H9 (cell line): ENCODE results near the gene PI4K2A. TPM values are rescaled to one million over a fixed set of nuclear protein-coding genes. Genes with fewer than 3 reads are reported as not detected.

Experiments
- DNase-seq: peaks from one replicate; pipeline ENCODE4 v3.0.0-alpha.2; 2017
- H2AFZ ChIP-seq: one replicate; pipeline ENCODE4 v1.6.1; 2013; ENCODE audit warnings: mild to moderate bottlenecking, low read length, control low read depth, moderate library complexity
- H2AK5ac ChIP-seq: 2 replicates; pipeline ENCODE4 v1.6.1; 2013; ENCODE audit warnings: low read length, control low read depth, mixed read lengths; ENCODE audit not compliant: insufficient read length
- H2BK120ac ChIP-seq: one replicate; pipeline ENCODE4 v1.6.1; 2013; ENCODE audit warnings: low read depth, mild to moderate bottlenecking, low read length, control low read depth, inconsistent platforms; ENCODE audit not compliant: poor library complexity, severe bottlenecking
- H2BK12ac ChIP-seq: 2 replicates; pipeline ENCODE4 v1.6.1; 2013; ENCODE audit warnings: low read length, control low read depth, mixed read lengths, low read depth; ENCODE audit not compliant: insufficient read length
- H2BK15ac ChIP-seq: 2 replicates; pipeline ENCODE4 v1.6.1; 2013; ENCODE audit warnings: low read depth, low read length, control low read depth
- H2BK20ac ChIP-seq: one replicate; pipeline ENCODE4 v1.6.1; 2013; ENCODE audit warnings: low read depth, mild to moderate bottlenecking, low read length, control low read depth, inconsistent platforms; ENCODE audit not compliant: poor library complexity, severe bottlenecking
- H2BK5ac ChIP-seq: 2 replicates; pipeline ENCODE4 v1.6.1; 2013; ENCODE audit warnings: low read length, control low read depth, mixed read lengths; ENCODE audit not compliant: insufficient read length
- H3K14ac ChIP-seq: 2 replicates; pipeline ENCODE4 v1.6.1; 2013; ENCODE audit warnings: low read length, control low read depth; ENCODE audit not compliant: insufficient read depth
- H3K18ac ChIP-seq: 2 replicates; pipeline ENCODE4 v1.6.1; 2013; ENCODE audit warnings: low read depth, mild to moderate bottlenecking, mixed read lengths, low read length, control low read depth; ENCODE audit not compliant: insufficient read length
- H3K23ac ChIP-seq: 2 replicates; pipeline ENCODE4 v1.6.1; 2013; ENCODE audit warnings: low read length, control low read depth, mixed read lengths, low read depth; ENCODE audit not compliant: insufficient read length
- H3K23me2 ChIP-seq: 2 replicates; pipeline ENCODE4 v1.6.1; 2013; ENCODE audit warnings: low read depth, mild to moderate bottlenecking, mixed read lengths, low read length, control low read depth; ENCODE audit not compliant: insufficient read length, poor library complexity, severe bottlenecking
- H3K27ac ChIP-seq: 2 replicates; pipeline ENCODE4 v1.5.1; 2013; ENCODE audit warnings: low read length, control low read depth, mixed read lengths, low read depth; ENCODE audit not compliant: insufficient read length
- H3K27me3 ChIP-seq: 2 replicates; pipeline ENCODE4 v1.6.1; 2013; ENCODE audit warnings: low read length, control low read depth, inconsistent platforms; ENCODE audit not compliant: insufficient read depth
- H3K4ac ChIP-seq: 2 replicates; pipeline ENCODE4 v1.6.1; 2013; ENCODE audit warnings: low read depth, mild to moderate bottlenecking, control low read depth, inconsistent platforms, low read length, moderate library complexity
- H3K4me1 ChIP-seq: 2 replicates; pipeline ENCODE4 v1.6.1; 2013; ENCODE audit warnings: low read length, control low read depth, inconsistent platforms; ENCODE audit not compliant: insufficient read depth
- H3K4me2 ChIP-seq: 2 replicates; pipeline ENCODE4 v1.6.1; 2013; ENCODE audit warnings: low read length, control low read depth, mixed read lengths; ENCODE audit not compliant: insufficient read length, insufficient read depth
- H3K56ac ChIP-seq: 2 replicates; pipeline ENCODE4 v1.6.1; 2013; ENCODE audit warnings: low read depth, mild to moderate bottlenecking, mixed read lengths, low read length, control low read depth; ENCODE audit not compliant: insufficient read length
- H3K79me1 ChIP-seq: 2 replicates; pipeline ENCODE4 v1.6.1; 2013; ENCODE audit warnings: low read depth, mild to moderate bottlenecking, moderate library complexity, low read length, control low read depth, inconsistent platforms; ENCODE audit not compliant: insufficient read depth, poor library complexity, severe bottlenecking
- H3K79me2 ChIP-seq: 2 replicates; pipeline ENCODE4 v1.6.1; 2013; ENCODE audit warnings: low read length, control low read depth, inconsistent platforms; ENCODE audit not compliant: insufficient read depth
- H3K9ac ChIP-seq: 2 replicates; pipeline ENCODE4 v1.6.1; 2013; ENCODE audit warnings: low read length, control low read depth, mixed read lengths; ENCODE audit not compliant: insufficient read length; ENCODE audit errors: extremely low read depth
- H3K9me3 ChIP-seq: one replicate; pipeline ENCODE4 v1.6.1; 2013; ENCODE audit warnings: low read depth, low read length, inconsistent platforms; ENCODE audit not compliant: control insufficient read depth
- H3T11ph ChIP-seq: one replicate; pipeline ENCODE4 v1.6.1; 2013; ENCODE audit warnings: mild to moderate bottlenecking, low read length, control low read depth, inconsistent platforms
- H4K20me1 ChIP-seq: one replicate; pipeline ENCODE4 v1.6.1; 2013; ENCODE audit not compliant: control insufficient read depth, insufficient read length, insufficient read depth
- H4K5ac ChIP-seq: 2 replicates; pipeline ENCODE4 v1.6.1; 2013; ENCODE audit warnings: low read depth, mild to moderate bottlenecking, mixed read lengths, low read length, control low read depth; ENCODE audit not compliant: insufficient read length
- H4K8ac ChIP-seq: replicated peaks from 2 replicates; pipeline ENCODE4 v1.6.1; 2013; ENCODE audit warnings: low read length, control low read depth, mixed read lengths, low read depth; ENCODE audit not compliant: insufficient read length
- H4K91ac ChIP-seq: 2 replicates; pipeline ENCODE4 v1.6.1; 2013; ENCODE audit warnings: low read depth, mild to moderate bottlenecking, moderate library complexity, mixed read lengths, low read length, control low read depth; ENCODE audit not compliant: insufficient read length
- H3K27ac Mint-ChIP-seq, 3 experiments: 2 replicates in 2 of 3; 3 replicates in 1 of 3; pipeline ENCODE4 v1.8.0; 2020 to 2021; ENCODE audit warnings: mixed read lengths in 3 of 3, mild to moderate bottlenecking in 1 of 3, moderate library complexity in 1 of 3
- H3K27me3 Mint-ChIP-seq: 2 replicates; pipeline ENCODE4 v1.8.0; 2021; ENCODE audit warnings: low read depth, mild to moderate bottlenecking, moderate library complexity, mixed read lengths
- H3K36me3 Mint-ChIP-seq, 3 experiments: 2 replicates in 2 of 3; 3 replicates in 1 of 3; pipeline ENCODE4 v1.8.0; 2020 to 2021; ENCODE audit warnings: low read depth in 3 of 3, mixed read lengths in 3 of 3; ENCODE audit not compliant: insufficient read depth in 1 of 3
- H3K4me1 Mint-ChIP-seq, 2 experiments: 2 replicates each; pipeline ENCODE4 v1.8.0; 2020; ENCODE audit warnings: mixed read lengths in 2 of 2
- H3K4me3 Mint-ChIP-seq, 2 experiments: 2 replicates in 1 of 2; 3 replicates in 1 of 2; pipeline ENCODE4 v1.8.0; 2020 to 2021; ENCODE audit warnings: mild to moderate bottlenecking in 2 of 2, mixed read lengths in 2 of 2, moderate library complexity in 1 of 2
- H3K9me3 Mint-ChIP-seq, 2 experiments: 2 replicates in 1 of 2; 3 replicates in 1 of 2; pipeline ENCODE4 v1.8.0; 2020; ENCODE audit warnings: mild to moderate bottlenecking in 2 of 2, mixed read lengths in 2 of 2, moderate library complexity in 1 of 2
- WGBS: extraction: QIAGEN DNeasy Blood & Tissue Kit; methylation state at CpG from one replicate; pipeline ENCODE4 v1.1.7; 2013; ENCODE audit warnings: missing lambda C conversion rate, low lambda C conversion rate, mixed read lengths; ENCODE audit not compliant: insufficient read length; ENCODE audit errors: extremely low coverage; 5-methylcytosine and 5-hydroxymethylcytosine counted together
- total RNA-seq: library from RNA; stranded (reverse); gene quantifications from 2 replicates; pipeline ENCODE4 v1.2.1, GENCODE V29; 2021
- TF ChIP-seq, protein P1 (sequence below): fragments of 200-600 bp; sonication (generic); conservative IDR thresholded peaks from 3 replicates; pipeline ENCODE4 v1.8.0; 2021; ENCODE audit warnings: antibody characterized with exemption, mild to moderate bottlenecking

PI4K2A gene
- total RNA-seq, 1 experiment from 2014 or later = 30.9 TPM

DNA sequence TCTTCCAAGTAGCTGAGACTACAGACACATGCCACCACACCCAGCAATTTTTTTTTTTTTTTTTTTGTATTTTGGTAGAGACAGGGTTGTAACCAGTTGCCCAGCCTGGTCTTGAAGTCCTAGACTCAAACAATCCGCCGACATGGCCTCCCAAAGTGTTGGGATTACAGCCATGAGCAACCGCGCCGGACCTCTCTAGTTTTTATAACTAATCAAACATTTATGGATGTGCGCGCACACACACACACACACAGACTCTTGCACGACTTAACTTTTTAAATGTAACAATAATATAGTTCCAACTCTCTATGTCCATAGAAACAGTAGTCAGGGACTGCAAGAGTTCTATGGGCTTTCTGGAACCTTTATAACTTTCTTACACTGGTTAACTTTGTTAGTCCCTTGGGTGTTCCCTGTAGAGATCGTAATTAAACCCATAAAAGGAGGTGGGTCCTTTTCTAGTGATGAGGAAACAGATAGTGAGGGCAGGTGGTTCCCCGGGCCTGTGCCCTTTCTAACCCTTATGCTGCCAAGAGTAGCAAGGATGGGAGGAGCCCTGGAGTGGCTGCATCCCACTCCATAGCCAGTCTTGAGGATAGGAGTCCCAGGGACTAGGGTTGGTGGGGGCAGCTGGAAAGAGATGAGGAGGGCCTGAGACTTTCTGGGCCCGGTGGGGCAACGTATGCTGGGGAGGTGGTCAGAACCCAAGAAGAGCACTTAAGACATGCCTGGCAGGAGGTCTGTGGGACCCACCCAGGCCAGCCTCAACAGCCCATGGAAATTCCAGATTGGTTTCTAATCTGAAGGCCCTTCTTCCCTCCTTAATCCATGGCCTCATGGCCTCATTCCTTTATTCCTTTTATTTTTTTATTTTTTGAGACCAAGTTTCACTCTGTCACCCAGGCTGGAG is 81.7 kb downstream of the PI4K2A start:
- H4K20me1 ChIP-seq = no peaks in the 10 kb centered on the region
- TF ChIP-seq, protein P1, sequence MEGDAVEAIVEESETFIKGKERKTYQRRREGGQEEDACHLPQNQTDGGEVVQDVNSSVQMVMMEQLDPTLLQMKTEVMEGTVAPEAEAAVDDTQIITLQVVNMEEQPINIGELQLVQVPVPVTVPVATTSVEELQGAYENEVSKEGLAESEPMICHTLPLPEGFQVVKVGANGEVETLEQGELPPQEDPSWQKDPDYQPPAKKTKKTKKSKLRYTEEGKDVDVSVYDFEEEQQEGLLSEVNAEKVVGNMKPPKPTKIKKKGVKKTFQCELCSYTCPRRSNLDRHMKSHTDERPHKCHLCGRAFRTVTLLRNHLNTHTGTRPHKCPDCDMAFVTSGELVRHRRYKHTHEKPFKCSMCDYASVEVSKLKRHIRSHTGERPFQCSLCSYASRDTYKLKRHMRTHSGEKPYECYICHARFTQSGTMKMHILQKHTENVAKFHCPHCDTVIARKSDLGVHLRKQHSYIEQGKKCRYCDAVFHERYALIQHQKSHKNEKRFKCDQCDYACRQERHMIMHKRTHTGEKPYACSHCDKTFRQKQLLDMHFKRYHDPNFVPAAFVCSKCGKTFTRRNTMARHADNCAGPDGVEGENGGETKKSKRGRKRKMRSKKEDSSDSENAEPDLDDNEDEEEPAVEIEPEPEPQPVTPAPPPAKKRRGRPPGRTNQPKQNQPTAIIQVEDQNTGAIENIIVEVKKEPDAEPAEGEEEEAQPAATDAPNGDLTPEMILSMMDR = no peak
- H3K27me3 ChIP-seq = no peaks in the 10 kb centered on the region
- H2BK5ac ChIP-seq = no peak overlapping the region
- no peak overlapping the region for H2BK15ac ChIP-seq
- H4K5ac ChIP-seq = no peak overlapping the region
- H4K91ac ChIP-seq = no peak overlapping the region
- DNase-seq = no peak
- Mint-ChIP-seq H3K27me3 (no peaks in the 10 kb centered on the region; the same call in 1 of the 2 replicates), H3K4me1 (peaks cover 30 to 37% of the 10 kb centered on the region in 2 experiments), H3K27ac (peak overlapping the region in 1 of 3 experiments; percentile 75; a peak in 3 of 7 replicates), H3K4me3 (no peak overlapping the region), H3K36me3 (peaks cover 10 to 30% (median 30%) of the 10 kb centered on the region in 3 experiments), H3K9me3 (no peaks in the 10 kb centered on the region)
- H3K27ac ChIP-seq = no peak overlapping the region
- no peak overlapping the region for H2AFZ ChIP-seq
- H3K4ac ChIP-seq = no peak overlapping the region
- H3K4me2 ChIP-seq = no peak overlapping the region
- H3K18ac ChIP-seq = no peak overlapping the region
- no peak overlapping the region for H2AK5ac ChIP-seq
- no peak overlapping the region for H3T11ph ChIP-seq
- H3K4me1 ChIP-seq = peaks cover 8% of the 10 kb centered on the region; the same call in 1 of the 2 replicates
- WGBS = no CpG with 5 or more reads among the region's 12 CpGs
- H3K56ac ChIP-seq = no peak overlapping the region
- H3K79me1 ChIP-seq = no peaks in the 10 kb centered on the region
- no peak overlapping the region for H2BK20ac ChIP-seq
- H3K23me2 ChIP-seq = no peaks in the 10 kb centered on the region
- H3K79me2 ChIP-seq = no peaks in the 10 kb centered on the region
- no peak overlapping the region for H3K9ac ChIP-seq
- no peak overlapping the region for H2BK120ac ChIP-seq
- H3K9me3 ChIP-seq = no peaks in the 10 kb centered on the region
- H3K14ac ChIP-seq = no peak overlapping the region
- no peak overlapping the region for H4K8ac ChIP-seq
- H3K23ac ChIP-seq = no peak overlapping the region
- H2BK12ac ChIP-seq = no peak overlapping the region
